Mucosa of descending colon (tissue), 3 donors: Measurements from ENCODE around the gene DISP2. TPM values are rescaled to one million over a fixed set of nuclear protein-coding genes. Genes with fewer than 3 reads are reported as not detected.

ENCODE experiments used
- ATAC-seq: fragments of 200-7000 bp; cut with Tn5 transposase; one replicate; pipeline ENCODE4 v1.9.1; 2020; ENCODE audit warnings: mild to moderate bottlenecking, moderate library complexity
- DNase-seq, 3 donors: peaks; one replicate each; pipeline ENCODE4 v3.0.0-alpha.2; 2020
- H3K36me3 ChIP-seq: fragments of 200-600 bp; one replicate; pipeline ENCODE4 v1.8.0; 2021; ENCODE audit warnings: low read depth, mild to moderate bottlenecking
- H3K4me1 ChIP-seq: fragments of 200-600 bp; one replicate; pipeline ENCODE4 v1.8.0; 2021; ENCODE audit warnings: low read depth, mild to moderate bottlenecking
- H3K4me3 ChIP-seq: fragments of 200-600 bp; one replicate; pipeline ENCODE4 v1.8.0; 2021; ENCODE audit warnings: mild to moderate bottlenecking
- H3K9me3 ChIP-seq: fragments of 200-600 bp; one replicate; pipeline ENCODE4 v1.8.0; 2021; ENCODE audit warnings: mild to moderate bottlenecking
- intact Hi-C, 2 donors: fragments of 100-400 bp; cut with DNase I in 1 of 2; cut with micrococcal nuclease in 1 of 2; formaldehyde crosslinking; loops; one replicate each; pipeline versions ENCODE4 v1.11.0 to v1.11.1; 2022; cut with DNase I, micrococcal nuclease
- long read RNA-seq, 2 donors: library from polyadenylated mRNA; unstranded; transcript quantifications; one replicate each; pipeline ENCODE4 v2.0.0, GENCODE V29; 2019 to 2021
- total RNA-seq, 3 donors: library from RNA; stranded (reverse); fragmentation: NEBNext Ultra II Directional in 2 of 3; extraction: Animal tissue kit (Norgen Biotek cat#: 25700) in 2 of 3; gene quantifications; one replicate each; pipeline versions ENCODE4 v1.2.1 to v1.2.4, GENCODE V29; 2021 to 2023
- TF ChIP-seq, protein P1 (sequence below): fragments of 200-600 bp; IDR thresholded peaks from one replicate; pipeline ENCODE4 v1.8.0; 2022; ENCODE audit warnings: antibody characterized with exemption, mild to moderate bottlenecking
- donor health status: DM: no; HTN: no; CAD: no; lungs with moderate emphysema.
- donor health status: DM: no; HTN: no; CAD: no.
- donor health status: DM: no; HTN: yes; CAD: no.

The DISP2 gene, protein sequence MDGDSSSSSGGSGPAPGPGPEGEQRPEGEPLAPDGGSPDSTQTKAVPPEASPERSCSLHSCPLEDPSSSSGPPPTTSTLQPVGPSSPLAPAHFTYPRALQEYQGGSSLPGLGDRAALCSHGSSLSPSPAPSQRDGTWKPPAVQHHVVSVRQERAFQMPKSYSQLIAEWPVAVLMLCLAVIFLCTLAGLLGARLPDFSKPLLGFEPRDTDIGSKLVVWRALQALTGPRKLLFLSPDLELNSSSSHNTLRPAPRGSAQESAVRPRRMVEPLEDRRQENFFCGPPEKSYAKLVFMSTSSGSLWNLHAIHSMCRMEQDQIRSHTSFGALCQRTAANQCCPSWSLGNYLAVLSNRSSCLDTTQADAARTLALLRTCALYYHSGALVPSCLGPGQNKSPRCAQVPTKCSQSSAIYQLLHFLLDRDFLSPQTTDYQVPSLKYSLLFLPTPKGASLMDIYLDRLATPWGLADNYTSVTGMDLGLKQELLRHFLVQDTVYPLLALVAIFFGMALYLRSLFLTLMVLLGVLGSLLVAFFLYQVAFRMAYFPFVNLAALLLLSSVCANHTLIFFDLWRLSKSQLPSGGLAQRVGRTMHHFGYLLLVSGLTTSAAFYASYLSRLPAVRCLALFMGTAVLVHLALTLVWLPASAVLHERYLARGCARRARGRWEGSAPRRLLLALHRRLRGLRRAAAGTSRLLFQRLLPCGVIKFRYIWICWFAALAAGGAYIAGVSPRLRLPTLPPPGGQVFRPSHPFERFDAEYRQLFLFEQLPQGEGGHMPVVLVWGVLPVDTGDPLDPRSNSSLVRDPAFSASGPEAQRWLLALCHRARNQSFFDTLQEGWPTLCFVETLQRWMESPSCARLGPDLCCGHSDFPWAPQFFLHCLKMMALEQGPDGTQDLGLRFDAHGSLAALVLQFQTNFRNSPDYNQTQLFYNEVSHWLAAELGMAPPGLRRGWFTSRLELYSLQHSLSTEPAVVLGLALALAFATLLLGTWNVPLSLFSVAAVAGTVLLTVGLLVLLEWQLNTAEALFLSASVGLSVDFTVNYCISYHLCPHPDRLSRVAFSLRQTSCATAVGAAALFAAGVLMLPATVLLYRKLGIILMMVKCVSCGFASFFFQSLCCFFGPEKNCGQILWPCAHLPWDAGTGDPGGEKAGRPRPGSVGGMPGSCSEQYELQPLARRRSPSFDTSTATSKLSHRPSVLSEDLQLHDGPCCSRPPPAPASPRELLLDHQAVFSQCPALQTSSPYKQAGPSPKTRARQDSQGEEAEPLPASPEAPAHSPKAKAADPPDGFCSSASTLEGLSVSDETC (N-terminal part only)
- total RNA-seq = 10 to 100 TPM in 2 of 3 donors, 1 to 10 TPM in 1; 5.1 to 23.4 (median 16.1) TPM
- long read RNA-seq, donor 1, partial matches to known transcripts = 0 of 5 reads
- long read RNA-seq, donor 1, other reads (novel, unspliced or antisense) = 5 of 5 reads
- long read RNA-seq, donor 2, partial matches to known transcripts = 0 of 8 reads
- long read RNA-seq, donor 2, other reads (novel, unspliced or antisense) = 8 of 8 reads

DNA sequence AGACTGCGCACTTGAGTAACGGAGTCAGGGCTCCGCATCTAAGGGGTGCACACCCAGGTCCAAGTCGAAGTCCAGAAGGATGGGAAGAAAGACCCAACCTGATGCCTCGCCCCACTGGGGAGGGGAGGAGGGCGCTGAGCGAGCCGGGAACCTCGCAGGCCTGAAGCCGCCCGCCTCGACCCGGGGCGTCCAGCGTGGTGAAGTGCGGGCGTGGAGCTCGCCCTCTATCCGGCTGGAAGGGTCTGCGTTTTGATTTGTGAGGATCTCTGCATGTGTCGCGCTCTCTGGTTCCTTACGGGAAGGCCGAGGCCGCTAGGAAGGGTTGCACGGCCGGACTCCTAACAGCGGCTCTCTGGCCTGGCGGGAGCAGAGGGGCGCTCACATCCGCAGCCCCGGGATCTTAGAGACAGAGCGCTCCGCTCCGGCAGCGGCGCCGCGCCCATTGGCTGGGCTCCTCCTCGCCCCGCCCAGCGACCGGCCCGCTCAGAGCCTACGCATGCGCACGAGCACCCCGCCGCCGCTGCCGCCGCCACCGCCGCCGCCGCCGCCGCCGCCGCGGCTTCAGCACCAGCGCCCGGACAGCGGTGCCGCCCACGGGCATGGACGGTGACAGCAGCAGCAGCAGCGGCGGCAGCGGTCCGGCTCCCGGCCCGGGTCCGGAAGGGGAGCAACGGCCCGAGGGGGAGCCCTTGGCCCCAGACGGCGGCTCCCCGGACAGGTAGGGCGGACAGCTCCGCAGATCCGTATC is at the start of gene DISP2:
TSS of gene DISP2 (plus strand) at position 497 of the 748 bp plus-strand sequence. CDS start at position 600, 103 bp downstream.
- Histone ChIP-seq H3K9me3 (no peaks in the 10 kb centered on the region), H3K4me3 (no peak within 1 kb of the TSS), H3K36me3 (no peaks in the 10 kb centered on the region), H3K4me1 (peaks cover 21% of the 10 kb centered on the region)
- ATAC-seq (peak; percentile 76), DNase-seq (peak; percentile 88 to 94 (median 90))
- TF ChIP-seq, protein P1, sequence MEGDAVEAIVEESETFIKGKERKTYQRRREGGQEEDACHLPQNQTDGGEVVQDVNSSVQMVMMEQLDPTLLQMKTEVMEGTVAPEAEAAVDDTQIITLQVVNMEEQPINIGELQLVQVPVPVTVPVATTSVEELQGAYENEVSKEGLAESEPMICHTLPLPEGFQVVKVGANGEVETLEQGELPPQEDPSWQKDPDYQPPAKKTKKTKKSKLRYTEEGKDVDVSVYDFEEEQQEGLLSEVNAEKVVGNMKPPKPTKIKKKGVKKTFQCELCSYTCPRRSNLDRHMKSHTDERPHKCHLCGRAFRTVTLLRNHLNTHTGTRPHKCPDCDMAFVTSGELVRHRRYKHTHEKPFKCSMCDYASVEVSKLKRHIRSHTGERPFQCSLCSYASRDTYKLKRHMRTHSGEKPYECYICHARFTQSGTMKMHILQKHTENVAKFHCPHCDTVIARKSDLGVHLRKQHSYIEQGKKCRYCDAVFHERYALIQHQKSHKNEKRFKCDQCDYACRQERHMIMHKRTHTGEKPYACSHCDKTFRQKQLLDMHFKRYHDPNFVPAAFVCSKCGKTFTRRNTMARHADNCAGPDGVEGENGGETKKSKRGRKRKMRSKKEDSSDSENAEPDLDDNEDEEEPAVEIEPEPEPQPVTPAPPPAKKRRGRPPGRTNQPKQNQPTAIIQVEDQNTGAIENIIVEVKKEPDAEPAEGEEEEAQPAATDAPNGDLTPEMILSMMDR = no peak
- intact Hi-C loops = no loop called here

DNA sequence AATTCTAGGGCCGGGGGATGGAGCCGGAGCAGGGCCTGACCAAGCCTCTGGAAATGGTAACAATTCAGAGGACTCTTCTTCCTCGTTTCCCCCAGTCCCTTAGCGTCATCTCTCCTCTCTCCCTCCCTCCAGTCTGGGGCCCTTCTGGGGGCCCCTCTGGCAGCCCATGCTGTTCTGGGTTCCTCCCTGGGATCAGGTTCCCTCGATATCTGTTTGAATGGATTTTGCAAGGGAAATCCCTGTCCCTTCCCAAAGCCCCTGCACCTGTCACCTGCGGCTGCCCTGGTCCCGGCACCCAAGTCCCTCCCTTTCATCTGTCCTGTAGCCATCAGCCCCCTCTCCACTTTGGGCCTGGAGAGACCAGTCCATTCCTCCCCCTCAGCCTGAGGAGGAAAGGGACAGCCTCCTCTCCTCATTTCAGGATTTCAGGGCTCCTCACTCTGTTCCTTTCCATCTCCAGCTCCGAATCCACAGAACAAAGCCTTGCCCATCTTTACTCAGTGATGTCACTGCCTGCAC is 48.6 kb upstream of the DISP2 start:
- ATAC-seq (no peak), DNase-seq (peak in 1 of 3 donors; percentile 10)
- no peaks in the 10 kb centered on the region for H3K36me3 ChIP-seq
- H3K4me3 ChIP-seq = no peak overlapping the region
- intact Hi-C loops = no loop called here
- H3K9me3 ChIP-seq = no peaks in the 10 kb centered on the region
- H3K4me1 ChIP-seq = peaks cover 5% of the 10 kb centered on the region
- TF ChIP-seq, protein P1 = no peak

DNA sequence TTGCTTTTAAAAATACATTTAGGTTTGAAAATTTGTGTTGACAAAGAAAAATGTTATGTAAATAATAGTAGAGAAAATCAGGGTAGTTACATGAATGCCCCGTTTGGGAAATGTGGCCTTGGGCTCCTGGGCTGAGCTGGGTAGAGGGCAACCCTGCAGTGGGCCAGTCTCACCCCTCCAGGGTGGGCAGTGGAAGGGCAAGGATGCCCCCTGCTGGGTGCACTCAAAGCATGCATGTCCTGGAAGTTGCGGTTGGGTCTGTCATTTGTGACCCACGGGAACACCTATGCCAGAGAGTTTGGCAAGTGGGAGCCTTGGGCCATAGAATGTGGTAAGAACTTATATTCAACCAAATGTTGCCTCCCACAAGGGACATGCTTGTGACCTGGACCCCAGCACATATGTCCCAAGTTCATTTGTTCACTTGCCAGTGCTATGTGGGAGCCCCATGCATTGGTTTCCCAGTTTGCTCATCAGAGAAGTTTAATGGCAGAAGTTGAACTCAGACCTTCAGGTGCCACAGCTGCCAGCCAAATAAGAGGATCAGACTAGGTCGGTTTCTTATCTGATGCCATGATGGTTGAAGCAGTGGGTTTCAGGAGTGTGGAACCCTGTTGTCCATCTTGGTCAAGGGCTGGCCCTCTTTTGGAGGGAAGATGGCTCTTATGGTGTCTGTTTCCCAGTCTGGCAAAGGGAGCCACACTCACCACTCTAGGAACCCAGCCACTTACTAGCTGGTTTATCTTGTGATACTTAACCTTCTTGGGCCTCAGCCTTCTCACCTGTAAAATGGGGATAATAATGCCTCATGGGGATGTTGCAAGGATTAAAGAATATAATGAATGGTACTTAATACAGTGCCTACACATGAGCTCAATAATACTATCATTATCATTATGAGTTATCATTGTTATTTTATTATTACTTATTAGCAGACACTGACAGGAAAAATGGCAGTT is 47.7 kb upstream of the DISP2 start:
- DNase-seq (peak in 2 of 3 donors; percentile 69 to 79), ATAC-seq (peak; percentile 42)
- no peak overlapping the region for H3K4me3 ChIP-seq
- peaks cover 5% of the 10 kb centered on the region for H3K4me1 ChIP-seq
- intact Hi-C loops = no loop called here
- H3K9me3 ChIP-seq = no peaks in the 10 kb centered on the region
- no peaks in the 10 kb centered on the region for H3K36me3 ChIP-seq
- TF ChIP-seq, protein P1 = peak; percentile 56

DNA sequence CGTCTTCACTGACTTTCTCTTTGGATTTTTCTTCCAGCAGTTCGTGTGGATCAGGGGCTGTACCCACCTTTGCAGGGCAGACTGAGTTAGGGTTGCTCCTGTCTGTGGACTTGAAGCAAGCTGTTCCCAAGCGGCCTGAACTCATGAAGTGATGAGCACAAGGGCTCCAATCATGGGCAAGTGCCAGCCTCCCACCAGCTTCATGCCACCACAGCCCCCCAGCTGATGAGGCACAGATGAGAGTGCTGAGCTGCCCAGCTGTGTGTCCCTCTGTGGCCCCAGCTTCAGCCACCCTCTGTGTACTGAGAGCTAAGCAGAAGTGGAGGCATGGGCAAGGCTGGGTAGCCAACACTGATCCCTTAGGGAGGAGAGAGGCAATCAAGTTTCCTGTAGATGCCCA is 47.0 kb upstream of the DISP2 start:
- H3K9me3 ChIP-seq = no peaks in the 10 kb centered on the region
- intact Hi-C loops = no loop called here
- ATAC-seq = no peak
- TF ChIP-seq, protein P1 = no peak
- peak in 1 of 3 donors; percentile 15 for DNase-seq
- H3K36me3 ChIP-seq = no peaks in the 10 kb centered on the region
- peaks cover 5% of the 10 kb centered on the region for H3K4me1 ChIP-seq
- H3K4me3 ChIP-seq = no peak overlapping the region
